ENCODE data around the gene PLA1A. TPM values are rescaled to one million over a fixed set of nuclear protein-coding genes. Genes with fewer than 3 reads are reported as not detected.

The PLA1A gene
- total and polyA plus RNA-seq, 2 donors = 1.1 to 3.0 TPM

DNA sequence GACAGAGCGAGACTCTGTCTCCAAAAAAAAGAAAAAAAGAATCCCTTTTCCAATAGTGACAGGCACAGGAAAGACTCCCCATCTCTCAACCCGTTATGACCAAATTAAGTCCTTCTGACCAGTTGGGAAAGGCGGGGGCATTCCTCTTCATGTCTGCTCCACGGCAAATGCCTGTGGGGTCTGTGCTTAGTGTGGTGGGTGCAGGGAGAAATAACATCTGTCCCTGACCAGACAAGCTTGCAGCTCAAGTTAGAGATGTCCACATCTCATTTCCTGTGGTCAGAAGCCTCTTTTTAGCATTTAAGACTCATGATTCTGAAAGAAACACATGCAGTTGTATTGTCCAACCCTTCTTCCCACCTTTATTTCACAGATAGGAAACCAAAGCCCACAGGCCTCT is 16.2 kb downstream of the PLA1A start:
- DNase-seq (ENCODE audit: low read depth in 6 of 9, low spot score in 9 of 9) = no peak
- Histone ChIP-seq H3K4me3 (ENCODE audit: low read length in 2 of 2) (no peak overlapping the region), H3K4me1 (ENCODE audit: control insufficient read depth in 2 of 2, insufficient read depth in 2 of 2, low read length in 2 of 2) (no peaks in the 10 kb centered on the region), H3K36me3 (ENCODE audit: control insufficient read depth in 2 of 2, insufficient read depth in 2 of 2, low read length in 1 of 2) (no peaks in the 10 kb centered on the region), H3K9me3 (ENCODE audit: control insufficient read depth in 2 of 2, insufficient read depth in 1 of 2, low read length in 1 of 2) (no peaks in the 10 kb centered on the region), H3K27ac (ENCODE audit: low read depth in 1 of 2, low read length in 1 of 2) (no peak overlapping the region), H3K27me3 (ENCODE audit: control insufficient read depth in 2 of 2, insufficient read depth in 1 of 2, low read length in 1 of 2) (no peaks in the 10 kb centered on the region)
- 99% methylated on average over 4 of the region's 4 CpGs for WGBS

DNA sequence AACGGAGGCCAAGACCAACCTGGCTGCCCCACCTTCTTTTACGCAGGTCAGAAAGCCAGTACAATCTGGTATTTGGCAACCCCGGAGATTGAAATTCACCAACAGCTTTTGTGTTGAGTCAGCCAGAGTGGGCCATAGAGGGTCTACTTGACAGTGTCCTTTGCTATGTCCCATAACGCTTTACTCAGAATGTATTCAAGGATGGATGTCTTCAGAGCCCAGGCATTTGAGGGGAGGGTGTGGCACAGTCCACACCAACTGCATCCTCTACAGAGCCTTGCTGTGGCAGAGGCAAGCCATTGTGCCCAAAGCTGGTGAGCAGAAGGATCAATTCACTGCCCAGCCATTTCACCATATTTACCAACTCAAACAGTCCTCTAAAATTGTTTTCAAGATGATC is 18.4 kb downstream of the PLA1A start:
- Histone ChIP-seq H3K4me3 (ENCODE audit: low read length in 2 of 2) (no peak overlapping the region), H3K36me3 (ENCODE audit: control insufficient read depth in 2 of 2, insufficient read depth in 2 of 2, low read length in 1 of 2) (no peaks in the 10 kb centered on the region), H3K4me1 (ENCODE audit: control insufficient read depth in 2 of 2, insufficient read depth in 2 of 2, low read length in 2 of 2) (no peaks in the 10 kb centered on the region), H3K27ac (ENCODE audit: low read depth in 1 of 2, low read length in 1 of 2) (no peak overlapping the region), H3K9me3 (ENCODE audit: control insufficient read depth in 2 of 2, insufficient read depth in 1 of 2, low read length in 1 of 2) (no peaks in the 10 kb centered on the region), H3K27me3 (ENCODE audit: control insufficient read depth in 2 of 2, insufficient read depth in 1 of 2, low read length in 1 of 2) (no peaks in the 10 kb centered on the region)
- DNase-seq (ENCODE audit: low read depth in 6 of 9, low spot score in 9 of 9) = no peak
- WGBS = 87% methylated on average over 4 of the region's 4 CpGs

DNA sequence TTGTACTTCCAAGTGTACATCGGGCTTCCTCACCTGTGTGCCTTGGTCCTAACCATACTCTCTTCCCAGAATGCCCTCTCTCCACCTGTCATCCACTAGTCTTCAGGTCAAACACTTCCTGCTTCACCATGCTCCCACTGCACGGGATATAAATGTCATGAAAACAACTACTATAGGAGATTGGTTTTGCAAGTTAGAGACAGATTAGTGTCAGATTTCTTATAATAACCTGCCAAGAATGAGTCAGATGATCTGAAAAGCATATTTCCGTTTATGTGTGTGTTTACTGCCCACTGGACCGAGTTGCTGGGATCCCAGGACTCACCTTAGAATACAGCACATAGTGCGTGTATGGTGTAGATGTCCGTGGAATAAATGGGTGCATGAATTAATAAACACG is 21.4 kb downstream of the PLA1A start:
- 92% methylated on average over 7 of the region's 7 CpGs for WGBS
- Histone ChIP-seq H3K9me3 (ENCODE audit: control insufficient read depth in 2 of 2, insufficient read depth in 1 of 2, low read length in 1 of 2) (no peaks in the 10 kb centered on the region), H3K4me1 (ENCODE audit: control insufficient read depth in 2 of 2, insufficient read depth in 2 of 2, low read length in 2 of 2) (no peaks in the 10 kb centered on the region), H3K4me3 (ENCODE audit: low read length in 2 of 2) (no peak overlapping the region), H3K27ac (ENCODE audit: low read depth in 1 of 2, low read length in 1 of 2) (no peak overlapping the region), H3K36me3 (ENCODE audit: control insufficient read depth in 2 of 2, insufficient read depth in 2 of 2, low read length in 1 of 2) (no peaks in the 10 kb centered on the region), H3K27me3 (ENCODE audit: control insufficient read depth in 2 of 2, insufficient read depth in 1 of 2, low read length in 1 of 2) (no peaks in the 10 kb centered on the region)
- DNase-seq (ENCODE audit: low read depth in 6 of 9, low spot score in 9 of 9) = no peak

GRCh38 chr3:119620899-119621298 is 23.2 kb downstream of the PLA1A start:
- Histone ChIP-seq H3K4me1 (ENCODE audit: control insufficient read depth in 2 of 2, insufficient read depth in 2 of 2, low read length in 2 of 2) (no peaks in the 10 kb centered on the region), H3K4me3 (ENCODE audit: low read length in 2 of 2) (no peak overlapping the region), H3K27me3 (ENCODE audit: control insufficient read depth in 2 of 2, insufficient read depth in 1 of 2, low read length in 1 of 2) (no peaks in the 10 kb centered on the region), H3K9me3 (ENCODE audit: control insufficient read depth in 2 of 2, insufficient read depth in 1 of 2, low read length in 1 of 2) (no peaks in the 10 kb centered on the region), H3K27ac (ENCODE audit: low read depth in 1 of 2, low read length in 1 of 2) (no peak overlapping the region), H3K36me3 (ENCODE audit: control insufficient read depth in 2 of 2, insufficient read depth in 2 of 2, low read length in 1 of 2) (no peaks in the 10 kb centered on the region)
- 98% methylated on average over 5 of the region's 5 CpGs for WGBS
- no peak for DNase-seq (ENCODE audit: low read depth in 6 of 9, low spot score in 9 of 9)

- H3K9me3 ChIP-seq (ENCODE audit: control insufficient read depth in 2 of 2, insufficient read depth in 1 of 2, low read length in 1 of 2) = no peaks in the 10 kb centered on the region
- WGBS = 98% methylated on average over 9 of the region's 9 CpGs
- peaks cover 0 to 2% of the 10 kb centered on the region in 2 donors for H3K4me1 ChIP-seq (ENCODE audit: control insufficient read depth in 2 of 2, insufficient read depth in 2 of 2, low read length in 2 of 2)
- H3K27me3 ChIP-seq (ENCODE audit: control insufficient read depth in 2 of 2, insufficient read depth in 1 of 2, low read length in 1 of 2) = no peaks in the 10 kb centered on the region
- H3K4me3 ChIP-seq (ENCODE audit: low read length in 2 of 2) = no peak overlapping the region
- no peak overlapping the region for H3K27ac ChIP-seq (ENCODE audit: low read depth in 1 of 2, low read length in 1 of 2)
- no peak for DNase-seq (ENCODE audit: low read depth in 6 of 9, low spot score in 9 of 9)
- no peaks in the 10 kb centered on the region for H3K36me3 ChIP-seq (ENCODE audit: control insufficient read depth in 2 of 2, insufficient read depth in 2 of 2, low read length in 1 of 2)
Measured at GRCh38 chr3:119624002-119624720, 26.5 kb downstream of the PLA1A start.

GRCh38 chr3:119625451-119626153 is 27.9 kb downstream of the PLA1A start:
- DNase-seq (ENCODE audit: low read depth in 6 of 9, low spot score in 9 of 9) = no peak
- peaks cover 0 to 2% of the 10 kb centered on the region in 2 donors for H3K4me1 ChIP-seq (ENCODE audit: control insufficient read depth in 2 of 2, insufficient read depth in 2 of 2, low read length in 2 of 2)
- WGBS = 94% methylated on average over 8 of the region's 8 CpGs
- no peaks in the 10 kb centered on the region for H3K27me3 ChIP-seq (ENCODE audit: control insufficient read depth in 2 of 2, insufficient read depth in 1 of 2, low read length in 1 of 2)
- H3K4me3 ChIP-seq (ENCODE audit: low read length in 2 of 2) = no peak overlapping the region
- no peaks in the 10 kb centered on the region for H3K36me3 ChIP-seq (ENCODE audit: control insufficient read depth in 2 of 2, insufficient read depth in 2 of 2, low read length in 1 of 2)
- H3K27ac ChIP-seq (ENCODE audit: low read depth in 1 of 2, low read length in 1 of 2) = no peak overlapping the region
- H3K9me3 ChIP-seq (ENCODE audit: control insufficient read depth in 2 of 2, insufficient read depth in 1 of 2, low read length in 1 of 2) = no peaks in the 10 kb centered on the region

- WGBS = 100% methylated on average over 1 of the region's 1 CpG
- Histone ChIP-seq H3K9me3 (ENCODE audit: control insufficient read depth in 2 of 2, insufficient read depth in 1 of 2, low read length in 1 of 2) (no peaks in the 10 kb centered on the region), H3K27me3 (ENCODE audit: control insufficient read depth in 2 of 2, insufficient read depth in 1 of 2, low read length in 1 of 2) (no peaks in the 10 kb centered on the region), H3K4me1 (ENCODE audit: control insufficient read depth in 2 of 2, insufficient read depth in 2 of 2, low read length in 2 of 2) (peaks cover 0 to 2% of the 10 kb centered on the region in 2 donors), H3K36me3 (ENCODE audit: control insufficient read depth in 2 of 2, insufficient read depth in 2 of 2, low read length in 1 of 2) (no peaks in the 10 kb centered on the region), H3K27ac (ENCODE audit: low read depth in 1 of 2, low read length in 1 of 2) (no peak overlapping the region), H3K4me3 (ENCODE audit: low read length in 2 of 2) (no peak overlapping the region)
- DNase-seq (ENCODE audit: low read depth in 6 of 9, low spot score in 9 of 9) = no peak
Measured at GRCh38 chr3:119626196-119626595, 28.5 kb downstream of the PLA1A start.

GRCh38 chr3:119627461-119627860 is 29.8 kb downstream of the PLA1A start:
- Histone ChIP-seq H3K27me3 (ENCODE audit: control insufficient read depth in 2 of 2, insufficient read depth in 1 of 2, low read length in 1 of 2) (no peaks in the 10 kb centered on the region), H3K4me1 (ENCODE audit: control insufficient read depth in 2 of 2, insufficient read depth in 2 of 2, low read length in 2 of 2) (peaks cover 0 to 2% of the 10 kb centered on the region in 2 donors), H3K36me3 (ENCODE audit: control insufficient read depth in 2 of 2, insufficient read depth in 2 of 2, low read length in 1 of 2) (no peaks in the 10 kb centered on the region), H3K27ac (ENCODE audit: low read depth in 1 of 2, low read length in 1 of 2) (peak overlapping the region in 1 of 2 donors; percentile 43), H3K9me3 (ENCODE audit: control insufficient read depth in 2 of 2, insufficient read depth in 1 of 2, low read length in 1 of 2) (no peaks in the 10 kb centered on the region), H3K4me3 (ENCODE audit: low read length in 2 of 2) (no peak overlapping the region)
- no peak for DNase-seq (ENCODE audit: low read depth in 6 of 9, low spot score in 9 of 9)
- 49% methylated on average over 8 of the region's 8 CpGs for WGBS

GRCh38 chr3:119628390-119628789 is 30.7 kb downstream of the PLA1A start:
- Histone ChIP-seq H3K27ac (ENCODE audit: low read depth in 1 of 2, low read length in 1 of 2) (peak overlapping the region in 1 of 2 donors; percentile 52), H3K27me3 (ENCODE audit: control insufficient read depth in 2 of 2, insufficient read depth in 1 of 2, low read length in 1 of 2) (no peaks in the 10 kb centered on the region), H3K36me3 (ENCODE audit: control insufficient read depth in 2 of 2, insufficient read depth in 2 of 2, low read length in 1 of 2) (no peaks in the 10 kb centered on the region), H3K4me3 (ENCODE audit: low read length in 2 of 2) (no peak overlapping the region), H3K9me3 (ENCODE audit: control insufficient read depth in 2 of 2, insufficient read depth in 1 of 2, low read length in 1 of 2) (no peaks in the 10 kb centered on the region), H3K4me1 (ENCODE audit: control insufficient read depth in 2 of 2, insufficient read depth in 2 of 2, low read length in 2 of 2) (peaks cover 0 to 2% of the 10 kb centered on the region in 2 donors)
- WGBS = 44% methylated on average over 4 of the region's 4 CpGs
- DNase-seq (ENCODE audit: low read depth in 6 of 9, low spot score in 9 of 9) = no peak

Data from thymus (tissue), 11 donors.